ENCODE data around the gene GOLGA2. TPM values are rescaled to one million over a fixed set of nuclear protein-coding genes. Genes with fewer than 3 reads are reported as not detected.
A peak's percentile ranks its signal among the peaks of the same experiment; 100 is the strongest.
"Not testable (repeated sequence)": the region's sequence is repeated elsewhere in the genome, so short reads cannot be mapped to it uniquely, and the experiment has no call there.

The GOLGA2 gene
- total RNA-seq, 1 experiment from 2014 or later: 40.7 TPM

DNA sequence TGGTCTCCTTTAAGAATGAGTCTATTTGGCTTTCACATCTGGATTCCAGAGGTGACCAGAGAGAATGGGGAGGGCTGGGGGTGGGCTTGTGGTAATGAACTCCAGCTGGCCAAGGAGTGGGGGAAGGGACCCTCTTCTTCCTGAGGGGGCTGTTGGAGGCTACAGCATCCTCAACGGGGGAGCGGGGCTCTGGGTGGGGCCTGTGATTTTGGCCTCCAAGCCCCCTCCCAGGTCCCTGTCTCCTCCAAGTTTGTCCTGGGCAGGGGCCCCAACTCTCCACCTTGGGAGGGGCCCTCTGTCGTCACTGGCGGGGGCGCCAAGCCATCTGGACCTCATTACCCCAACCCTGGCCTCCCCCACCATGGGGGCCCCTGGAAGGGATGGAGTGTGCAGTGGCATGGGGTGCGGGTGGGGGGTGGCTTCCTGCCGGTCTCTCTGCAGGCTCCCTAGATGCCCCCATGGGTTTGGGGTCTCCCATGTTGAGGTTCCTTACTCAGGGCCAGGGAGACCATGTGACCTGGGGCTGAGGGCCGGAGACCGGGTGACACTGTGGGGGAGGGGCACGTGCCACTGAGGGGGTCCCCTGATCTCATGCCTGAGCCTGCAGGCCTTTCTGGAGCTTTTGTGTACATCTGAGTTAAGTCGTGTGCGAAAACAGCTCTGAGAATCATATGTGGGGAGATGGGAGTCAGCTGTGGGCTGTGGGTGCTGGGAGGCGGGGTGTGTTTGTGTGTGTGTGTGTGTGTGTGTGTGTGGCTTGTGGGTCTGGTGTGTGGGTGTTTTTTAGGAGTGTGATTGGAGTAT, 32.4 kb downstream of the GOLGA2 start:
- DNase-seq (ENCODE audit: low read depth): no peak

DNA sequence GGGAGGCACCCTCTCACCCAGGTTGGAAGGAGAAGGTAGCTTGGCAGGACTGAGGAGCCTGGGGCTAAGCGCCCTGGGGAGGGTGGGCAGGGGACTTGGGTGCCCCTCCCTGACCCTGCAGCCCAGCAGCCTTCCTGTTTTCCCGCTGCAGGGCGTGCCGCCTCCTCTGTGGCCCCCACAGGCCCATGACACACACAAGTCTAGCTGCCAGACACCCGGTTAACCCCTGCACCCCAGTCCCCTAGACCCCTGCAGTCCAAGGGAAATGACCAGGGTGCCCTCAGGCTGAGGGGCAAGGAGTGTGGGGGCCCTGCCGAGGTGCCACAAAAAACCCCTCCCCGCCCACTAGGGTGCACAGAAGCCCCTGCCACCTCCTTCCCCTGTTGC, 33.0 kb downstream of the GOLGA2 start:
- DNase-seq (ENCODE audit: low read depth): no peak

DNA sequence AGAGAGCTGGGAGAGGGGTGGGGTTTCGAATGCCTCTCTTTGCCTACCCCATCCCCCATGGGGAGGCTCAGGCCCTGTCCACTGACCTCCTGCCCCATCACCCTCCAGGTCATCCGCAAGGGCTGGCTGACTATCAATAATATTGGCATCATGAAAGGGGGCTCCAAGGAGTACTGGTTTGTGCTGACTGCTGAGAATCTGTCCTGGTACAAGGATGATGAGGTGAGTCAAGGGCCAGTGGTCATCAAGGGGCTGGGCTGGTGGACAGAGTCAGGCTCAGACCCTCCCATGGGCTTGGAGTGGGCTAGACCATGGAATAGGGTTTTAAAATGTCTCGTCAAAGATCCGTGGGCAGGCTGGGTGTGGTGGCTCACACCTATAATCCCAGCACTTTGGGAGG, 33.7 kb downstream of the GOLGA2 start:
- no peak for DNase-seq (ENCODE audit: low read depth)

DNA sequence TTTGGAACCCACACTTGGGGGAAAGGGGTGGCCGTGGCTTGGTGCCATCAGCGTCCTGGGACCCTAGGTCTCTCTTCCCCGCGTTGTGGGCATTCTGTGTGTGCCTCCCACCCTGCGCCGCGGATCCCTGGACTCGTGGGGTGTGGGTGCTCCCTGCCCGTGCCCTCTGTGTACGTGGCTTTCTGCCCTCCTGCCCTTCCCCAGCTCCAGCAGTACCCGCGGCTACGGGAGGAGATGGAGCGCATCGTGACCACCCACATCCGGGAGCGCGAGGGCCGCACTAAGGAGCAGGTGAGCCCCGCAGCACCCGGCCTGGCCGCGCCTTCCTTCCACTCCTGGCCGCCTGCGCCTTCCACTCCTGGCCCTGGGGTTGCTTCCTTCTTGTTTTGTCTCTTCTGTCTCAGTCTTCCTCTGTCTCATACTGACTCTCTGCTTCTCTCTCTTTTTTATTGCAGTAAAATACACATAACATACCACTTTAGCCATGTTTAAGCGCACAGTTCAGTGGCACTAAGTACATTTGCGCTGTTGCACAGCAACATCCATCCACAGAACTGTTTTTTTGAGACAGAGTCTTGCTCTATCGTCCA, 41.9 kb downstream of the GOLGA2 start:
- DNase-seq (ENCODE audit: low read depth): no peak

DNA sequence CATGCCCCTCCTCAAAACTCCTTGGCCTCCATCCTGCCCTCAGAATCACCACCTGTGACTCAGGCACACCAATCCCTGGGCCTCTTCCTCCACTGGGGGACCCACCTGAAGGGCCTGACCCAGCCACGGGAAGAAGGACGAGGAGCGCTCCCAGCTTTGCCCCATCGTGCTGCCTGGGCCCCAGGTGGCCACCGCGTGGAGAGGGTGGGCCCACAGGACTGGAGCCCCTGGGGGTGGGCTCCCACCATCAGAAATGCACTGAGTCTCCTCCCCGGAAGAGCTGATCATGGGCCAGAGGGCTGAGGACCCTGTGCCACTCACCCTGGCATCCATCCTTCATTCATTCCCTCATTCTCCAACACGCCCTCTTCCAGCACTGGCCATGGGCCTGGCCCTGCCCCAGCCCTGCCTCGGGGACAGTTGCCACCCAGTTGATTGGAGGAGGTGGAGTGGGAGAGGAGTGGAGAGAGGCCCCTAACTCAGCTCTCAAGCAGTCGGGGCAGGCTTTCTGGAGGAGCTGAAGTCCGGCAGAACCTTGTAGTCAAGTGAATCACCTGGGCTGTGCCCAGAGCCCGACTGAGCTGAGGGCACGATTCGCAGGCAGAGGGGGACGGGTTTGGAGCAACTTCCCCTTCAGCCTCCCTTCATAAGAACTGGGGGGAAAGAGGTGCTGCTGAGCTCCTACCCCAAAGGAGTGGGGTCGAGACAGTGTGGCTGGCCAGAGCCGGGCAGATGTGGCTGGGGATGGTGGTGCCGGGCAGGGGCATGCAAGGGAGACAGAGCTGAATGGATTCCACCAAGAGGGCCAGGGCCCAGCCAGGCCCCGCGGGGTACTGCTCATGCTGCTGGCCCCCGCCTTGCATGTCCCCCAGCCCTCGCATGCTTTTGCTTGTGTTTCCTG, 43.0 kb downstream of the GOLGA2 start:
- DNase-seq (ENCODE audit: low read depth): no peak

DNA sequence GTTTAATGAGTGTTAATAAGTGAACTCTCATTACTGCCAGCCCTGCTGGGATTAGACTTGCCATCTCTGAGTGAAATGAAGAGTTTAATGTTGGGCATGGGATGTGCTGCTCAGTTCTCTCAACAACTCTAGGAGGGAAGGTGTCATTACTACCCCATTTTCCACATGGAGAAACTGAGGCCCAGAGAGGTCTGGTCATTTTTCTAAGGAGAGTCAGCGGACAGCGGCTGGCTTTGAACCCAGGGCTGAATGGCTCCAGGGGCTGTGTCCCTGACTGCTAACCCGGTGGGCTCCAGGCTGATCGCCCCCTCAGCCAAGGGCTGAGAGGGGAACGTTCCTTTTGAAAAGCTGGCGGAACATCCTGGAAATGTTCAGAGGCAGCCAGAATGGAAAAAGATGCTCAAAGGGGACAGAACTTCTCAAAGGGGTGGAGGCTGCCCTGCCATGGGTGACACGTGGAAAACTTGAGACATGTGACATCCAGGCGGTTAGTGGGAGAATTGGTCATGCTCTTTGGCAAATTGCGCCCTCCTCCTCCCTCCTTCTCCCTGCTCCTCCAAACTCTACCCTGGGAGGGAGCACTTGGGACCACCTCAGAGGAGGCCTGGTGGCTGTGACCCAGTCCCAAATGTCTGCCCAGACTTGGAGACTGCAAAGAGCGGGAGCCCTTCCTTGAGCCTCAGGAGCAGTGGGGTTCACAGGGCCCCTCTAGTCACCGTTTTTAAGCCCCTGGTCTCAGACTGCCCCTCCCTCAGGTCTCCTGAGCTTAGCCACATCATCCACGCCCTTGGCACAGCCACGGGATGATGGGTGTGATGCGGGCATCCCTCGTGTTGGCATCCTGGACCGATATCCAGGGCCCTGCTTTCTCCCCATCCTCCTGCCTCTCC, 43.9 kb downstream of the GOLGA2 start:
- DNase-seq (ENCODE audit: low read depth): no peak

DNA sequence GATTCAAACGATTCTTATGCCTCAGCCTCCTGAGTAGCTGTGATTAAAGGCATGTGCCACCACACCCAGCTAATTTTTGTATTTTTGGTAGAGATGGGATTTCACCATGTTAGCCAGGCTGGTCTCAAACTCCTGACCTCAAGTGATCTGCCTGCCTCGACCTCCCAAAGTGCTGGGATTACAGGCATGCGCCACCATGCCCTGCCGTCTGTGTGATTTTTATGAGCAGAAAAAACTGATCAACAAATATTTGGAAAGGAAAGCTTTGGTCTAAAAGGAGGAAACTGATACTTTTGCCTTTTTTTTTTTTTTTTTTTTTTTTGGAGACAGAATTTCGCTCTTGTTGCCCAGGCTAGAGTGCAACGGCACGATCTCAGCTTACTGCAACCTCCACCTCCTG, 44.9 kb downstream of the GOLGA2 start:
- DNase-seq (ENCODE audit: low read depth): not testable (repeated sequence)

DNA sequence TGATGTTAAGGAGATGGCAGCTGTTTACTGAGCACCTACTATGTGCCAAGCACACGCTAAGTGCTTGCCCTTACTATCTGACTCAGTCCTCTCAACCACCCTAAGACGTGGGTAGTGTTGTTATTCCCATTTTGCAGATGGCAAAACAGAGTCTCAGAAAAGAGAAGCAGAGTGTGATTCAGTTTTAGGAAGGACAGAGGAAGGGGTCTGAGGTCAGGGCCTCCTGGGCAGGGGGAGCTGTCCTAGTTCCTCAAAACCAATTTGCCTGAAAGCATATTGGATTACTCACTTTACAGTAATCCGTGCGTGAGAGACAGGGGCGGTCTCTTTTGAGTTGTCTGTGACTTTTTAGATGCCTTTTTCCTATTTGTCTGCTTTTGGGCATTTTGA, 49.4 kb downstream of the GOLGA2 start:
- no peak for DNase-seq (ENCODE audit: low read depth)

DNA sequence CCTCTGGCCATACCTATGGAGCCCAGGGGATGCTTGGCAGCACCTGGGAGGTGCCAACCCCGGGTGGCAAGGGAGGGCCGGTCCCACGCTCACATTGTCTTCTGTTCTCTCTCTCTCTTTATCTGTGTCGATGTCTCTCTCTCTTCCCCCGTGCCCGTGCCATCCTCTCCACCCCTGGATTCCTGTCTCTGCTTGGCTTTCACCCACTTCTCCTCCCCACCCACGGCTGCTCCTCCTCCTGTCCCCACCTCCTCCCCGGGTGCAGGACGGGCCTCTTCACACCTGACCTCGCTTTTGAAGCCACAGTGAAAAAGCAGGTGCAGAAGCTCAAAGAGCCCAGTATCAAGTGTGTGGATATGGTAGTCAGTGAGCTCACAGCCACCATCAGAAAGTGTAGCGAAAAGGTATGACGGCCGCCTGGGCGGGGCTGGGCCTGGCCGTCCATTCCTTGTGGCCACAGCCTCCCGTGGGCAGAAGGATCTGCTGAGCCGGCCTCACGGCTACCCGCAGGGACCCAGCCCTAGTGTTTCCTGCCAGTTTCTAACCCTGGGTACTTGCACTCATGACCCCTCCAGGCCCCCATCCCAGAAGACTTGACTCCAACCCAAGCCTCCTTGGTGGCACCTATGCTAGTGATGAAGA, 49.9 kb downstream of the GOLGA2 start:
- no peak for DNase-seq (ENCODE audit: low read depth)

DNA sequence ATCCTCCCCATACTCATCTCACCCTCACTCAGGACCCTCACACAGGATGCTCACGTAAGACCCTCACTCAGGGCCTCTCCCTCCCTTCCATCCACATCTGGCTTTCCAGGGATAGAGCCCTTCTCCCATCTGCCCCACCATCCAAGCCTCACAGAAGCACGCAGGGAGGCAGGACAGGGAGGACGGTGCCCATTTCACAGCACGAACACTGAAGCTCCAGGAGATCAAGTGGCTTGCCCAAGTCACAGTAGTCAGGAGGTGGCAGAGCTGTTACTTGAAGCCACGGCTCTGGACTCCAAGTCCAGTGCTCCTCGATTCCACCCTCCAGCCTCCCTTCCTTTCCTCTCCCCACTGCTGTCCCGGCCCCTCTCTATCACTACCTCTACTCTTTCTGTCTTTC, 50.9 kb downstream of the GOLGA2 start:
- no peak for DNase-seq (ENCODE audit: low read depth)

DNA sequence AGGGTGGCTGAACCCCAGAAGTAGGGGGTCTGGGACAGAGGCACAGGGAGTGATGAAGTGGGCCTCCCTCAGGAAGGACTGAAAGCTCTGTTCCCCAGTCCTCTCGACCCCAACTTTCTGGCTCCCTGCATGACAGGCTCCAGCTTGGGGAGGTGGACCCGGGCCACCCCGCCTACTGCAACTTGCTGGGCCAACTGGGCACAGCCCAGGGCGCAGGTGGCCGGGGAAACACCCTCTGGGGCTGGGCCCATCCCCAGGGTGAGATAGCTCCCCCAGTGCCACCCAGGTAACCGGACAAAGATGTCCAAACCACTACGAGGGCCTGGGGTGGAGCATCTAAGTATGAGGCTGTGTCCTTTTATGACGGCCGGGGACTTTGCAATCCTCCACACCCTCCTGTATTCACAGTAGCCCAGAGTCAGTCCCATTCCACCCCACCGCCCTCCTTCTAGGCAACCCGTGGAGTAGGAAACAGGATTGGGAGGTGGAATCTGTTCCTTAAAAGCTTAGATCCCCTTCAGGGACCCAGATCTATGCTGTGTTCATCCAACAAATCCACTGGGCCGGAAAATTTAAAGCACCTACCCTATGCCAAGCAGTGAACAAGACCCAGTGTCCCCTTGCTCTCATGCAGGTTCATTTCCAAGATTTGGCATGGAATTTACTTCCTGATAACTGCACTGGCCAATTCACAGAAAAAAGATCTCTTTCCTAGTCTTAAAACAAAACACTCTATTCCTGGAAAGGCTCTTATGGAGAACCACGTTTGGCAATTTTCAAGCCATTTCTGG, 52.7 kb downstream of the GOLGA2 start:
- no peak for DNase-seq (ENCODE audit: low read depth)

DNA sequence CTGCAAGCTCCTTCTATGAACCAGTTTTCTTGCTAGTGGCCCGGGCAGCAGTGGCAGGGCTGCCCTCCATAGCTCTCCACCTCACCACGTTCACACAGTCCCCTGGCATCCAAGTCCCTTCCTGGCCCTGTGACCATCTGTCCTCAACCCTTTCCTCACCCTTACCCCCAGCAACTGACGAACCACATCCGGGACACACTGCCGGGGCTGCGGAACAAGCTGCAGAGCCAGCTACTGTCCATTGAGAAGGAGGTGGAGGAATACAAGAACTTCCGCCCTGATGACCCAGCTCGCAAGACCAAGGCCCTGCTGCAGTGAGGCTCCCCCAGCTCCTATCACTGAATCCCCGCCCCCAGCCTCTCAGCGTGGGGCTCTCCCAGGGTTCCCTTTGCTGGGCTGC, 53.8 kb downstream of the GOLGA2 start:
- no peak for DNase-seq (ENCODE audit: low read depth)

DNA sequence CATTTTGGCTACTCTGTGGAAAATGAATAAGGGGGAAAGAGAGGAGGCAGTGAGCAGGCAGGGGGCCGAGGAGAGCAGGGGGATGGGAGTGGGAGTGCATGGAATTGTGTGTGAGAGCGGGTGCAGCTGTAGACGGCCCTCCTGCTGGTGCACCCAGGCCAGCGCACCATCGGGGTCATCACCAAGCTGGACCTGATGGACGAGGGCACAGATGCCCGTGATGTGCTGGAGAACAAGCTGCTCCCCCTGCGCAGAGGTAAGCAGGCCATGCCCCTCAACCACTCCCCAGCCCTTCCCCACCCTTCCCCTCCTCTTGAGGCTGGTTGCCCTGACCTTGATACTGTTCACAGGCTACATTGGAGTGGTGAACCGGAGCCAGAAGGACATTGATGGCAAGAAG, 56.0 kb downstream of the GOLGA2 start:
- DNase-seq (ENCODE audit: low read depth): no peak

DNA sequence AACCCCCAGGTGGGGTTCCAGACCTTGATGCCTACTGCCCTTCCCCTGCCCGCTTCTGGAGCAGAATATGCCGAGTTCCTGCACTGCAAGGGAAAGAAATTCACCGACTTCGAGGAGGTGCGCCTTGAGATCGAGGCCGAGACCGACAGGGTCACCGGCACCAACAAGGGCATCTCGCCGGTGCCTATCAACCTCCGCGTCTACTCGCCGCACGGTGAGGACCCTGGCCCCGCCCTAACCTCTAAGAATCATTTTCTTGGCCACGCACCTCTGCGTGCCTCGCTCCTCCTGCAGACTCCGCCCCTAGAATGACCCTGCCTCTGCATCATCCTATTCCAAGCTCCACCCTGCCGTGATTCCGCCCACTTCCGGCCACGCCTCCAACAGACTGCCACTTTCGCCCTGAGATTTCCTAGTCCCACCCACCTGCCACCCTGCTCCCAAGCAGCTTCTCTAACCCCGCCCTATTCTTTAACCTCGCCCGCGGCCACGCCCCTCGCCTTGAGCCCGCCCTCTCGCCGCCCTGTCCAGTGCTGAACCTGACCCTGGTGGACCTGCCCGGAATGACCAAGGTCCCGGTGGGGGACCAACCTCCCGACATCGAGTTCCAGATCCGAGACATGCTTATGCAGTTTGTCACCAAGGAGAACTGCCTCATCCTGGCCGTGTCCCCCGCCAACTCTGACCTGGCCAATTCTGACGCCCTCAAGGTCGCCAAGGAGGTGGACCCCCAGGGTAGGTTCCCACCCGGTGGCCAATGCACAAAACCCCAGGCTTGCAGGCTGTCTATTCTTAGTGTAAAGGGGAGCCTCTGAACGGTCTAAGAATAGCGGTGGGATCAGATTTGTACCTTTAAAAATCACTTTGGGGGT, 57.1 kb downstream of the GOLGA2 start:
- peak; percentile 49 for DNase-seq (ENCODE audit: low read depth)

DNA sequence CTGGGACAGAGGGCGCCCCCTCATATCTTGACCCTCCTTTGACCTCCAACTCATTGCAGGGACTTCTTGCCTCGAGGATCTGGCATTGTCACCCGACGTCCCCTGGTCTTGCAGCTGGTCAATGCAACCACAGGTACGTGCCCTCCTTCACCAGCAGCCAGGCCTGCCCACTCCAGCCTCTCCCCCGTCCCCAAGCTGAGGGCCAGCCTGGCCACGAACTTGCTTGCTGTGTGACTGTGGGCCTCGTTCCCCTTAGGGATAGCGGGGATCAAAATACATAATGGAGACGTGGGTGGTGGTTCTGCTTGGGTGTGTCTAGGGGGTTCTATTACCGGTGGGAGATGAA, 57.7 kb downstream of the GOLGA2 start:
- DNase-seq (ENCODE audit: low read depth): no peak

DNA sequence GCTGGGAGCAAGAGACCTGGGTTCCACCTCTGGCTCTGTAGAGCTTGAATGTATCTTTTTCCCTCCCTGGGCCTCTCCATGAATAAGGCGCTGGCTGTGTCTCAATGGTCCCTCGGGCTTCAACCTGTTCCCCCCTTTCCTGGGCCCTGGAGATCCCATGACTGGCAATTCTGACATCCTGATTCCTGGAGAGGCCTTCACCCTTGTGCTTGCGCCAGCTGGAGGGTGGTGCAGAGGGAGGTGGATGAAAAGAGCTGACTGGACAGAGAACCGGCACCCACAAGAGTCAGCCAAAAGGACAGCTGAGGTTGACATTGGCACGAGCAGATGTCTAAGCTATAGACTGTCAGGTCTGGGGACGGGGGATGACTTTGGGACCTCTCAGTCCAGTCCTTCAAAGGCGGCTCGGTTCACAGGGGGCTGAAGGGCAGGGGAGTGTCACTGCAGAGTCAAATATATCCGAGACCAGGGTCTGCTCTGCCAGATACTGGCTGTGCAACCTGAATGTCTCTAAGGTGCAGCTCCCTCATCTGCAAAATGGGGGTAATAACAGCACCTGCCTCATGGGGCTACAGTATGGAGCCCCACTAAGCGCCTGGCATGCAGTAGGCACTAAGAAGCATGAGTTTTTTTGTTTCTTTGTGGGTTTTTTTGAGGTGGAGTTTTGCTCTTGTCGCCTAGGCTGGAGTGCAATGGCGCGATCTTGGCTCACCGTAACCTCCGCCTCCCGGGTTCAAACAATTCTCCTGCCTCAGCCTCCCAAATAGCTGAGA, 58.8 kb downstream of the GOLGA2 start:
- no peak for DNase-seq (ENCODE audit: low read depth)

DNA sequence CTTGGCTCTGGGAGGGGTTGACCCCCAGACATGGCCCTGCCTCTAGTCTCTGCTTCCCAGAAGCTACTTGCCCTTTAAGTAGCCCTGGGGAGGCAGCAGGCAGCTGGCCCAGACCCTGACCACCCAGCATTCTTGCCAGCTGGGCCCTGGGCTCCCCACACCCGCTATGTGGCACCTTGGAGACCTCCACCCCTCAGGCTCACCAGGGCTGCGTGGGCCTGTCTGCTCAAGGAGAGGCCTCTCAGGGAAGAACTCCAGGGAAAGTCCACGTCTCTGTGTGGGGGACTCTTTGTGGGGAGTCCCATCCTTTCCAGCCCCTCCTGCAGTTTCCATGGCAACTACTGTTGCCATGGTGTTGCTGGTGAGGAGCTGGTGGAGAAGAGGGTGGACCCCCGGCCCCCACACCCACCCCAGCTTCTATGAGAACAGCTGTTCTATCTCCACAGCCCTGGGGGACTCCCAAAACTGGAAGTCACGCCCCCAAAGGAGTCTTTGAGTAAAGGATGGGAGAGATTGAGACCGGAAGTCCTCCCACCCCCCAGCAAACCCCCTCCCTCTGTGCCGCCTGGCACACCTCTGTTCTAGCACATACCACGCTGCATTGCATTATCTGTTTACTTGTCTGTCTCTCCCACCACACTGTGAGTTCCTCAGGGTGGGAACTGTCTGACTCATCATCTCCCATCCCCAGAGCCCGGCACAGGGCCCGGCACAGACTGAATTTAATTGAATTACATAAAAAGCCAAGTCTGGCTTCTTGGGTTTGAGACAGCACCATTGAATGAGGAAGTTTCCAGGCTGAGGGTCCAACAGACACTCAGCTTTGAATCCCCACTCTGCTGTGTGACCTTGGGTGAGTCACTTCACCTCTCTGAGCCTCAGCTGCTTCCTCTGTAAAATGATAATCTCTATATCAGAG, 60.1 kb downstream of the GOLGA2 start:
- DNase-seq (ENCODE audit: low read depth): peak; percentile 80
